Measurements from ENCODE around the gene ARID5B.

The ARID5B gene

GRCh38 chr10:62058896-62059216 lies 157.4 kb downstream of the ARID5B start:
- no peak for DNase-seq

GRCh38 chr10:62059217-62059920 lies 157.9 kb downstream of the ARID5B start:
- no peak for DNase-seq

GRCh38 chr10:62062028-62062427 lies 160.5 kb downstream of the ARID5B start:
- no peak for DNase-seq

GRCh38 chr10:62062752-62063512 lies 161.4 kb downstream of the ARID5B start:
- DNase-seq = no peak

DNA sequence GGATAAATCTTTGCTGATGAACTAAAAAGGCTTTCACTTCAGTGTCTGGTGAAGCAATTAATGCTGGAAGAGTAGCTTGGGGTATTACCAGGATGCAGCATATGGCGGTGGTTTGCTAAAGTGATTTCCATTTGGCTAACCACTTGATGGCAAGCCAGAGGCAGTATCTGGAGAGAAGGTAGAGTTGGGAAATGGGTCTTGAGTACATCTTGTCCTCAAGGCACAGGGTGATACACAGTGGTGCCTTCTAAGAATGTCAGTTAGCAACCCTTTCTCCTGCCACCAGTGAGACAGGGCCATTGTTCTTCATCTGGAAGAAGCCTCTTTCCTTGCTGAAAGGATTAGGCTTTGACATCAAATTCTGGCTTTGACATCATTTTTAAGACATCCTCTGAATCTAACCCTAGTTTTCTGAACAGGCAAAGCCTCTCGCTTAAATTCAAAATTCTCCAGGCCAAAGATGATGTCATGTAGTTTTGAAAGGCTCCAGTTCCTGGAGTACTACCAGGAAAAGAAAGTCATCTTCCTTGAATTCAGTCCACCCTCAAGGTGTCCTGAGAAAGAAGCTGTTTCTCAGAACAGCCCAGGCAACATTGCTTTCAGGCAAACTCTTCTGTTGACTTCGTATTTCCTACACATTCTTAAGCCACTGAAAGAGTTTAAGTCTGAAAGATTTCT lies 162.4 kb downstream of the ARID5B start:
- DNase-seq = no peak

GRCh38 chr10:62067560-62067959 lies 166.1 kb downstream of the ARID5B start:
- DNase-seq = no peak

DNA sequence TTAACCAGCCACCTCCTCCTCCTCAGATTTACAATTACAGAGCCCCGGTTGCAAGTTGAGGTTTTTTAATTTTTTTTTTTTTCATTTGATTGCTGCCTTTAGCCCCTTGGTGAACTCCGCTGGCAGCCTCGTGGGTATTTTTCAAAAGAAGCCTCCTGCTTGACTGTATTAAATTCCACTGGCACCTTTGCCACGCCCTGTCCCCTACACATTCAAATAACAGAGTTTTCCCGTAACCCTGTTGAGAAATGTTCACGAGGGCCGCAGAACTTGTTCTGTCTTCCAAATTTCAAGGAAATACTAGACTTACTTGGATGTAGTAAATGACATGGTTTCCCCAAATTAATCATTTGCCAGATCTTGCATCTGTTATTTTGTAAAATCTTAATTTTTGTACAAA lies 167.0 kb downstream of the ARID5B start:
- DNase-seq = no peak

GRCh38 chr10:62069452-62070178 lies 168.1 kb downstream of the ARID5B start:
- no peak for DNase-seq

DNA sequence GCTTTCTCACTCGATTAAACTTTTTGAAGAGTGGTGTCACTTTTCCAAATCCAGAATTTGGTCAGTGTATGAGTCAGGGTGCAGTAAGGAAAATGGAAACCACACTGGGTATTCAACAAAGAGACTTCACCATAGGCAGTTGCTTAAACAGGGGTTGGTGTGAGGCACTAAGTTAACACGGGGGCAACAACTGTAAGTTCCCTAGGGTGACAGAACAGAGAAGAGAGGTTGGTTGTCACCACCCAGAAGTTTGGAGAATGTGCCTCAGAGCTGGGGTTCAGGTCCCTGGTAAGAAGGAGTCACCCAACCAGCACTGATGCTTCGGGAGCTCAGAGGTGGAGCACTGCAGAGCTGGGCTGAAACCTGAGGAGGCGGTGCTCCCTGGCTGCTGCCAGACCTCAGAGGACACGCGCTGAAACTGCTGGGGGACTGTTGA lies 170.4 kb downstream of the ARID5B start:
- peak; percentile 53 for DNase-seq

- no peak for DNase-seq
These were observed 171.4 kb downstream of the ARID5B start for GRCh38 chr10:62072901-62073300.

DNA sequence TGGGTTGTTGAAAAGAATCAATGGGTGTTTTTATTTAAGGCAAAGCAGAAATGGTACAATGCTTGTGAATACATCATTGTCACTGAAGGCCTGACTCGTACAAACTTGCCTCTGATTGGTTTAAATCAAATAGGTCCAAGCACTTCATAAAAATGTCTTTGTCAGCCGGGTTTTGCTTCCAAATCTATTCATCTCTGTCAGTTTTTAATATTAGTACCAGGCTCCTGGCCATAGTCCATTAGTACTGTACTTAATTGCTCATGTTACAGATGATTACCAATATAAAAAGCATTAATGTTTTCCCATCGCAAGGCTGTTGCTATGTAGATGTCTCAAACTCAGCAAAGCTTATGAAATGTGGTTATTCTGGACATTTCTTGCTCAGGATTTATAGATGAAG lies 171.9 kb downstream of the ARID5B start:
- DNase-seq = no peak

DNA sequence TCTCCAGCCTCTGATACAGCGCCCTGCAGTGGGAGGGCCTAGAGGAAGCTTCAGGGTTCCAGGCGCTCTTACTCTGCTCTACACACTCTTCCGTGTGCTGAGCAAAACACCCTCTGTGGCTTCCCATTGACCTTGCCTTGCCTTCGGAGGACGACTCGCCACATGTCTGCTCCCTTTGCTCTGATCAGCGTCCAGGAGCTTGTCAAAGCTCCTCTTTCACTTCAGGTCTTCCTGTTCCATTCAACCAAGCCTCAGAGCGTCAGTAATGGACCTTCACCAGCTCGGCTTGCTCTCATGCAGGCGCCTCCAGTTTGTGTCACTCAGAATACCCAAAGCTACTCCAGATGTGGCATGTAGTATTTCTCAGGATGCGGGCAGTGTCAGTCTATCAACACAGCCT lies 173.9 kb downstream of the ARID5B start:
- no peak for DNase-seq

- DNase-seq = no peak
These were observed 174.4 kb downstream of the ARID5B start for GRCh38 chr10:62075912-62076311.

- DNase-seq = no peak
These were observed 175.4 kb downstream of the ARID5B start for GRCh38 chr10:62076891-62077290.

DNA sequence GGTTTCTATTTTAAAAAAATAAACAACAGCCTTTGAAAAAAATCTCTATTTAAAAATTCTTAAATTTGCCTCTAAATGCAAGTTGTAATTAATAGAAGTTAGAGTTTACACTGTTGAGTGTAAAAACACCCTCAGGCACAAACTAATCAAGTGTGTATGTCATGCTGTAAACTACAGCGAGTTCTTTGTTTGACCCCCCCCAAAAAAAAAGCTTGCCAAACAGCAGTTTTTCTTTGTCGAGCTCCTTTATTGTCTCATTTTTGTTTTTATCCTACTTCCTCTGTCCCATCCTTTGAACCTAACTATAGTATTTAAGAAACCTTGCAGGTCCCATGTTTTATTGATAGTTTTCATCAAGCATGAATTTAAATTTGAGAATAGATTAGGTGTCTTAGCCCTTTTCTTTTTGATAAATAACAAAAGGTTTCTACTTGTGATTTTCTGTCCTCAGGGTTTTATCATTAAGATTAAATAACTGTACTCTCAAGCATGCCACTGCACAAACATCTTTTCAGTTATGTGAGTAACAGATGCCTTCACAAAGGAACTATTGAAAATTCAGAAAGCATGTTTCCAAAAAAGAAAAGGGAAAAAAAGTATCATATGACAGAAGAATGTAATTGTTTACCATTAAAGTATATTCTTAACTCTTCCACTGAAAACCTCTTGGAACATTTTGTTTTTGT lies 176.0 kb downstream of the ARID5B start:
- no peak for DNase-seq

DNA sequence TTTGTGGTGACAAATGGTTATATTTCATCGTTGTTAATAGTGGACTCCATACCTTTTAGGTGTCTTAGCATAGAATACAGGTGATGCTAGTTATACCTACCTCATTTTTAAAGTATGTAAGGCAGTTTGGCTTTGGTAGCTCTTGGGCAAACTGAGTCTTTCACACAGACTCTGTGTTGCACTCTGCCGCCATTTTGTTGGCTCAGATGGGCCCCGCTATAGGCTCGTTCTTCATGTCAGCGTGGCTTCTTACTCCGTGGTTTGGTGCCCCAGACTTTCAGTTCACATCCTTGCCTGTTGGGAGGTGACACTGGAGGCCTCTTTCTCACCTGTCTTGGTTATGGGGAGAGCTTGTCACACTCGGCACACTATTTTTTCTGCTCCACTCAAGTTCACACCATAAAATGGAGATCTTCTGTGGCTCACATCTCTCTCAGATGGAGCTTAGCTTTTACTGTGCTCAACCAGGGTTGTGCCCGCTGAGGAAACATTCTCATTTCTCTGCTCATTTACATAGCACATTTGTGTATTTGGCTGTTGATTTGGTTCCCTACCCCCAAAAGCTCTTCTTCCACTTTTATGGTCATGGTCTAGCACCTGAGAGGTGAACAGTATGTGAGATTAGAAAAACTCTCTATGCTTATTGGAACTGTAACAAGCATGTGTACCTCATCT lies 178.5 kb downstream of the ARID5B start:
- no peak for DNase-seq

- DNase-seq = no peak
These were observed 179.4 kb downstream of the ARID5B start for GRCh38 chr10:62080905-62081304.

DNA sequence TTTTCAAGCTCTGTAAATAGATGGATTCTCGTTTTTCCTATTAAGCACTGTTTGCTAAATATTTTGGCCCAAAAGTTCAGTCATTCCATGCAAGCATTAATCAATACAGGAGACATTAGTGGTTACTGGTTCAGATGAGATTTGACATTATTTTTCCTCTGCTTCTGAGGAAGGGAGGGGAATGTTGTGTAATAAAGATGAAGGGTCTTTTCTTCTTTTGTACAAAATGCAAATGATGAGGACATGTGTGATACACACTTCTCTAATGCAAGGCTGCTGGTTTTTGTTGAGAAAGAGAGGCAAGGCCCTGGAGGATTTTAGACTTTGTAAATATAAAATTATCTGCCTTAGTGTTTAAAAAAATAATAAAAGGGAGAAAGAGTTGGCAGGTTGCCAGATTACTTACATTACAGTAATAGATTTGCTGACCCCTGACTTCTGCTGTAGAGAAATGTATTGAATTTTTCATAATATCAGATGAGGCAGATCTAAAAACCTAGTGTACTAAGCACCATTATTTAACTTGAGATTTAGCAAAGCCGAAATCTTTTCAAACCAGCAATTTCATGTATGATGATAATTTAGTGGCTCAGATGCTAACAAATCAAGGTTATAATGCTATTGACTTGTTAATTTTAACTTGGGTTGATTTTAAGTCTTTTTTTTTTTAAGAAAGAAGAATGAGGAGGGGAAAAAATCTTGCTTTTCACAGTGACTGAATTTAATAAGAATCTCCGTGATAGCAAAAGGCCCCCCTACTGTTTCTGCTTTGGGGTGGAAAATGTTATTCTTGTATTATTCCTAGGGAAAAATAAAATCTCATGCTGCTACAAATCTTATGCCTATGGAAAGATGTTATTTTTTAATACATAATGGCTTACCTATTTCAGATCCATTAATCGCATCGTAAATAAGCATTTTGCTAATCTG lies 180.1 kb downstream of the ARID5B start:
- DNase-seq = no peak

DNA sequence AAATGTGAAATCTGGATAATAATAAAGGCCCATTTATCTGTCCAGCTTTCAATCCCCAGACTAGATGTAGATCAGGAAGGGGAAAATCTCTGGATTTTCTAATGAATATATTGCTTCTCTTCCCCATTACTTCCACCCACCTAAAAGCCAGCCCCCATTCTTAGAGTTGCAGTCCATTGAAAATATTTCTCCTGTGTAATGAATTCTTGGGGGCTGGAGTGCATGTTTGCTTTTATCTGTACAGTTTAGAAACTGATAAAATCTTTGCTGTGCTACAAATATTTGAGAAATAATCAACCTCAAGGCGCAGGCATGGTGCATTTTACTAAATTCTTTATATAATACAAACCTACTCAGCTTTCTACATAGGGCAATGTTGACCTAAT lies 180.8 kb downstream of the ARID5B start:
- no peak for DNase-seq

- peak; percentile 38 to 46 for DNase-seq
These were observed 181.4 kb downstream of the ARID5B start for GRCh38 chr10:62082729-62083411.
